IPS-18c (cell line): Measurements from ENCODE around the gene PAGR1.
A peak's percentile ranks its signal among the peaks of the same experiment; 100 is the strongest.
"Not testable (repeated sequence)": the region's sequence is repeated elsewhere in the genome, so short reads cannot be mapped to it uniquely, and the experiment has no call there.

Experiments used
- H3K4me3 ChIP-seq: 2 replicates; pipeline ENCODE4 v1.7.0; 2013; ENCODE audit warnings: low read depth, mild to moderate bottlenecking, low read length, moderate library complexity; ENCODE audit not compliant: insufficient read depth
- H3K9me3 ChIP-seq: one replicate; pipeline ENCODE4 v1.6.1; 2013; ENCODE audit warnings: mild to moderate bottlenecking, low read length, moderate library complexity; ENCODE audit not compliant: control insufficient read depth, insufficient read depth

PAGR1 gene

DNA sequence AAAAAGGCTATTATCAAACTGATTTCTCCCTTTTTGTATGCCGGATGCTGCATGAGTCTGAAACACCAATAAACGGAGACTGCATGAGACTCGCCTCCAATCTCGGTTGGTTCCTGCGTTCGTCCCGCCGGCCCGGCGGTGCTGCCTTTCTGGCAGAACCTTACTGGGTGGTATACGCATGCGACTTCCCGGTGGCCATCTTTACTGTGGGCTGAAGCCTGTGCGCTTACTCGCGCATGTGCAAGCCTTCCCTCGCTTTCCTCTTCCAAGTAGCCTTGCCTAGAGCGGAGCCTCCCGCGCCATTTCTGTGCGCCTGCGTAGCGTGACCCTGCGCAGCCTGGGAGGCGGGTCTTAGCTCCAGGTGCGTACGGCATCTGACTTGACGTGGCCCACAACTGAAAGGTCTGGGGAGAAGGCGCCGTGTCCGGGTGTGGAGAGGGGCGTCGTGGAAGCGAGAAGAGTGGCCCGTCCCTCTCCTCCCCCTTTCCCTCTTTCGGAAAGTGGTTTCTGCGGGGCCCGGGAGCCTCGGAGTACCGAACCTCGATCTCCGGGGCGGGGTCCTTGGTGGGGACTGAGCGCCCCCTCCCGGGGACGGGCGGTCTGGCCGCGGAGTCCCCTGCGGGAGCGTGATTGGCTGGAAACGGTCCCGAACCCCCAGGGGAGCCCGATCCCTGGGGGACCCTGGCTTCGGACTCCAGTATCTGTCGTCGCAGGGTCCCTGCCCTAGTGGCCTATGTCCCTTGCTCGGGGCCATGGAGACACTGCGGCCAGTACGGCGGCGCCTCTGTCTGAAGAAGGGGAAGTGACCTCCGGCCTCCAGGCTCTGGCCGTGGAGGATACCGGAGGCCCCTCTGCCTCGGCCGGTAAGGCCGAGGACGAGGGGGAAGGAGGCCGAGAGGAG, at the start of gene PAGR1:
PAGR1 (plus strand) TSS at position 360 of the 901 bp plus-strand sequence; CDS start at position 734, 374 bp downstream.
- no peaks in the 10 kb centered on the region for H3K9me3 ChIP-seq
- H3K4me3 ChIP-seq: peak within 1 kb of the TSS; percentile 99

- H3K9me3 ChIP-seq: no peaks in the 10 kb centered on the region
Observed at GRCh38 chr16:29766571-29766970, 49.4 kb upstream of the PAGR1 start.

GRCh38 chr16:29767062-29767461, 48.9 kb upstream of the PAGR1 start:
- H3K9me3 ChIP-seq: no peaks in the 10 kb centered on the region
- no peak overlapping the region for H3K4me3 ChIP-seq

More at GRCh38 chr16:29766571-29766970, 49.4 kb upstream of the PAGR1 start:
- H3K4me3 ChIP-seq: no peak overlapping the region

- no peak overlapping the region for H3K4me3 ChIP-seq
Observed at GRCh38 chr16:29769507-29769906, 46.4 kb upstream of the PAGR1 start.

GRCh38 chr16:29770250-29770929, 45.6 kb upstream of the PAGR1 start:
- Histone ChIP-seq H3K9me3 (no peaks in the 10 kb centered on the region), H3K4me3 (no peak overlapping the region)

More at GRCh38 chr16:29769507-29769906, 46.4 kb upstream of the PAGR1 start:
- H3K9me3 ChIP-seq: no peaks in the 10 kb centered on the region

DNA sequence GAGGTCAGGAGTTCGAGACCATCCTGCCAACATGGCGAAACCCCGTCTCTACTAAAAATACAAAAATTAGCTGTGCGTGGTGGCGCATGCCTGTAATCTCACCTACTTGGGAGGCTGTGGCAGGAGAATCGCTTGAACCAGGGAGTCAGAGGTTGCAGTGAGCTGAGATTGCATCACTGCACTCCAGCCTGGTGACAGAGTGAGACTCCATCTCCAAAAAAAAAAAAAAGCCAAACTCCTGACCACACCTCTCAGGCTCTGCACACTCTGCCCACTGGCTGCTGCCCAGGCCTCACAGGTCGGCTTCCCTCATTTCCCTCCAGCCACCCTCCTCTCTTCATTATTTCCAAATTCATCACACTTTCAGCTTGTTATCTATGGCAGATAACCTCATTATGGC, 43.6 kb upstream of the PAGR1 start:
- H3K4me3 ChIP-seq, H3K9me3 ChIP-seq: not testable (repeated sequence)

DNA sequence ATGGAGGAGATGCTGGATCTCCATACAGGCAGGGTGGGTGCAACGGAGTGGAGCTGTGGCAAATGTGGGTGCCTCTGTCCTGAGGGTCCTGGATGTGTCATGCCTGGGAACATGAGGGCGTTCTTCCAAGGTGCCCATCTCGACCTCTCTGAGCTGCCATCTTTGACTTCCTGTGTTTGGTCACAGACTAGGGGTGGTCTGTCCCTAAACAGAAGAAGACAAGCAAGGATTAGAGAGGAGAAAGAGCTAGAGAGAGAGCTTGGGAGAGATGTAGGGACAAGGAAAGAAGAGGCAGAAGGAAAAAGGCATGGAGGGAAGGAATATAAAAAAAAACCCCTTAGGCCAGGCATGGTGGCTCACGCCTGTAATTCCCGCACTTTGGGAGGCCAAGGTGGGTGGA, 41.2 kb upstream of the PAGR1 start:
- H3K4me3 ChIP-seq: no peak overlapping the region
- H3K9me3 ChIP-seq: no peaks in the 10 kb centered on the region

DNA sequence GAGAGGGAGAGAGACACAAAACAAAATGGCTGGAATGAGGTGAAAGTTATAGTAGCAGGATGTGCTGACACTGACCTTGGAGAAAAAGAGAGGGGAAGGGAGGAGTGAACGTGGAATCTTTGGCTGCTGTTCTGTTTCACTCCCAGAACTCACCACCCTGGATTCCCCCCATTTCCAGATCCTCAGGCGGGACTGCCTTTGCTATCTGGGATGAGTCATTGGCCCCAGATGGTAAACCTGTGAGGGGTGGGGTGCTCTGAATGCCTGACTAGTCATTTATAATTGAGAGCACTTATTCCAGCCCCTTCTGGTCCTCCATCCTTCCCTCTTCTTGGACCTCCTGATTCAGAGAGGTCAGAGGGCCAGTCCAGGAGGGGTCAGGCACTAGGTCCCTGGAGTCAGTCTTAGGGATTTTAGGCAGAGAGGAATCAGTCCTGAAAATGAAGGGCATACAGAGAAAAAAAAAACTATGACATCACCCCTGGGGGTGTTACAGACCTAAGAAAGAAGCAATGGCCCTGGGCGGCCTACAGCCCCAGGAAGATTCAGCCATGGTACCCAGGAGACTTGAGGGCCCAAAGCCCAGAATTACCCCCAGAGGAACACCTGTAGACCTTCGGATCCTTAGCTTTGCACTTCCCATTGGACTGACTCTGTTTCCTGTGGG, 40.1 kb upstream of the PAGR1 start:
- Histone ChIP-seq H3K9me3 (no peaks in the 10 kb centered on the region), H3K4me3 (no peak overlapping the region)

- no peaks in the 10 kb centered on the region for H3K9me3 ChIP-seq
- no peak within 1 kb of the TSS for H3K4me3 ChIP-seq
Observed at GRCh38 chr16:29777576-29778350, 38.2 kb upstream of the PAGR1 start, which contains the start of gene ZG16. Gene ZG16 (plus strand): TSS chr16:29778256. CDS start chr16:29779267, 1,011 bp downstream.

- Histone ChIP-seq H3K9me3 (no peaks in the 10 kb centered on the region), H3K4me3 (no peak overlapping the region)
Observed at GRCh38 chr16:29779474-29779873, 36.5 kb upstream of the PAGR1 start.

DNA sequence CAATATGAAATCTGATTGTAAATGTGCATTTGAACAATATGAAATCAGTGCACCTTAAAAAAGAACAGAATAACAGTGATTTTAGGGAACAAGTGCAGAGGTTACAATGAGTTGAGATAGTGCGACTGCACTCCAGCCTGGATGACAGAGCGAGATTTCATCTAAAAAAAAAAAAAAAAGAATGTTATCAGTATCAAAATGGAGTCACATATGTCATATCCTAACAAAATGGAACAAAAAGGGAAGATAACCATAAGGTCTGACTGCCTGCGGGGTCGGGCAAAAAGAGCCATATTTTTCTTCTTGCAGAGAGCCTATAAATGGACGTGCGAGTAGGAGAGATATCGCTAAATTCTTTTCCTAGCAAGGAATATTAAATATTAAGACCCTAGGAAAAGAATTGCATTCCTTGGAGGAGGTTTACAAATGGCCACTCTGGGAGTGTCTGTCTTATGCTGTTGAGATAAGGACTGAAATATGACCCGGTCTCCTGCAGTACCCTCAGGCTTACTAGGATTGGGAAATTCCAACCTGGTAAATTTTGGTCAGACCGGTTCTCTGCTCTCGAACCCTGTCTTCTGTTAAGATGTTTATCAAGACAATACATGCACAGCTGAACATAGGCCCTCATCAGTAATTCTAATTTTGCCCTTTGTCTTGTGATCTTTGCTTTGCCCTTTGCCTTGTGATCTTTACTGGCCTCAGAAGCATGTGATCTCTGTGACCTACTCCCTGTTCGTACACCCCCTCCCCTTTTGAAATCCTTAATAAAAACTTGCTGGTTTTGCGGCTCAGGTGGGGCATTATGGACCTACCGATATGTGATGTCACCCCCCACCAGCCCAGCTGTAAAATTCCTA, 32.6 kb upstream of the PAGR1 start:
- not testable (repeated sequence) for H3K4me3 ChIP-seq, H3K9me3 ChIP-seq

DNA sequence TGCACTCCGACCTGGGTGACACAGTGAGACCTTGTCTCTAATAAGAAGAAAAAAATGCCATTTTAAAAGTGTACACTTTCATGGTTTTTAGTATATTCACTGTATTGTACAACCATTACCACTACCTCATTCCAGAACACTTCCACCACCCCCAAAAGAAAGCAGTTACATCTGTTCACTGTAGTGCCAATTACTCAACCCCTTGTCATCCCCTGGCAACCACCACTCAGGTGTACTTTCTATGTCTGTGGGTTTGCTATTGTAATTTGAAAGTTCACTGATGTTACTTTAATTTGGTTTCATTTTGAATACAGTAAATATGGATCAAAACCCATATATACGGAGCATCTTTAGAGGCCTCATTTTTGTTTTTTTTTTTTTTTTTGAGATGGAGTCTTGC, 31.8 kb upstream of the PAGR1 start:
- no peak overlapping the region for H3K4me3 ChIP-seq
- H3K9me3 ChIP-seq: no peaks in the 10 kb centered on the region

DNA sequence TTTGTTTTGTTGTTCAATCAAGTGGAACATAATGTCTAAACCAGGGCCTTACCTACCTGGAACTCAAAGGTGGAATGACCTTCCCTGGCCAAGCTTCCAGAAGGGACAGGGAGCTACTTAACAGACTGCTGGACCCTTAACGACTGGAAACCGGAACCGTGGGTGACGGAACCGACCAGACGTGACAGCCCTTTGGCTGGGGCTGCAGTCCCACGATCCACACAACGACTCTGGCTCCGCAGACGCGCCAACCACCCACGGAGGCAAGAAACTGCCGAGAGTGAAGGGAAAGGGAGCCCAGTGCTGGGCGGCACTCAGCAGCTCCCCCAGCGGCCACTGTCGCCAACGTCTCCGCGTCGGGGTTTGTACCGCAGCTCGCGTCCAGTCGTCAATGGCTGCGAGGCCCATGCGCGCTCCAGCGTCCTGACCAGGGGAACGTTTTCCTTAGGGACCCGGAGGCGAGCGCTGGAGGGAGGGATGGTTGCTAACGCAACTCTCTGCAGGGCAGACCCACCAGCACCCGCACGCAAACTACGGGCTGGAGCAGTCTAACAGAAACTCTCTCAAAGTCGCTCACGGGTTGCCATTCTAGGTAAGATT, 31.0 kb upstream of the PAGR1 start:
- no peaks in the 10 kb centered on the region for H3K9me3 ChIP-seq
- H3K4me3 ChIP-seq: peak overlapping the region; percentile 17; the same call in 1 of the 2 replicates

- not testable (repeated sequence) for H3K9me3 ChIP-seq, H3K4me3 ChIP-seq
Observed at GRCh38 chr16:29787155-29787554, 28.8 kb upstream of the PAGR1 start.

GRCh38 chr16:29789775-29790182, 26.2 kb upstream of the PAGR1 start:
- Histone ChIP-seq H3K9me3 (no peaks in the 10 kb centered on the region), H3K4me3 (peak overlapping the region; percentile 77)
